NCI-H748 (cell line): ENCODE measurements around the gene ZNF485.
A peak's percentile ranks its signal among the peaks of the same experiment; 100 is the strongest.
"Not testable (repeated sequence)": the region's sequence is repeated elsewhere in the genome, so short reads cannot be mapped to it uniquely, and the experiment has no call there.

Experiments used
- DNase-seq: peaks from one replicate; lab custom pipeline; 2025; ENCODE audit not compliant: unreplicated experiment; lab: John Stamatoyannopoulos, UW

The ZNF485 gene

DNA sequence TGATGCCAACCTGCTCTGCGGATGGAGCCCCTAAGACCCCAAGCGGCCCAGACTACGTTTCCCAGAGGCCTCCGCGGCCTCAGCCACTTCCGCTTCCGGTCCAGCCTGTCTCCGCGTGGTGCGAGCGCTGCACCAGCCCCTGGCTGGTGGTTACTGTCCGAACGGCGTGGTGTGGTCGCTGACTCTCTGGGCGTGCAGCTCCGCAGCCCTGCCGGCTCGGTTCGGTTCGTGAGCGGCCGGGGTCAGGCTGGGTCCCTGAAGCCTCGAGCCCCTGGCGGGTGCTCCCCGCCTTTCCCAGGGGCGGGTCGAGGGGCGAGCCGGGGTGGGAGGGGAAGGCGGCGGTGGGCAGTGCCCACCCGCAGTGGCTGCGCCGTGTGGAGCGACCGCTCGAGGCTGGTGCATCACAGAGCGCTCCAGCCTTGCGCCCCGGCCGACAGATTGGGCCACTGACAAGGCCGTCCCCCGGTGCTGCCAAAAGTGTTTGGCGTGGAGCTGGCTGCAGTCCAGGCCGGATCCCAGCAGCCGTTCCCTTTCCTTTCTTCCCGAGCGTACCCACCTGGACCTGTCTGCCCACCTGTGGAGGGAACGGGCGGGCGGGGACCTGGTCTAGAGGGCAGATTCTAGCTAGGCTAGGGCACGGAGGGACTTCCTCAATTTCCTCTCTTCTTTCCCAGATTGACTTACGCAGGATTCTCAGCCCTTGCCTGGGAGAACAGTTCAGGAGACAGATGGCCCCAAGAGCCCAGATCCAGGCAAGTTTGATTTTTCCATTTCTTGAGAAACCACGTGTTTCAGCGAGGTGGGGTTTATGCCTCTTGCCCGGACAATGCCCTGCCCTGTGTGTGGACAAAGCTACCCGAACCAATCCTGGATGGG is at the start of gene ZNF485:
TSS of gene ZNF485 (plus strand) at position 116 of the 876 bp plus-strand sequence. CDS start at position 729, 613 bp downstream.
- DNase-seq = peak; percentile 75

DNA sequence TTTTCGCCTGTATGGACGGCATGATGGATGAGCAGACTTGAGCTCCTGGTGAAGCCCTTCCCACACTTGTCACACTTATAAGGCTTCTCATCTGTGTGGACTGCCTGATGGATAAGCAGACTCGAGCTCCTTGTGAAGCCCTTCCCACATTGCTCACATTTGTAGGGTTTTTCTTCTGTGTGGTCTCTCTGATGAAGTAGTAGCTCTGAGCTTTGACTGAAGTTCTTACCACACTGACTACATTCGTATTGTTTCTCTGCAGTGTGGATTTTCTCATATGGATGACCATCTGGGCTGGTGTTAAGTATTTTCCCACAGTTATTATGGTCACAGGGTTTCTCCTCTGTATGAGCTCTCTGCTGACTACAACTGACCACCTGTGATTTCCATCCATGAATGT is 49.0 kb upstream of the ZNF485 start:
- DNase-seq = no peak

GRCh38 chr10:43569681-43570080 is 36.6 kb upstream of the ZNF485 start:
- peak; percentile 30 for DNase-seq

DNA sequence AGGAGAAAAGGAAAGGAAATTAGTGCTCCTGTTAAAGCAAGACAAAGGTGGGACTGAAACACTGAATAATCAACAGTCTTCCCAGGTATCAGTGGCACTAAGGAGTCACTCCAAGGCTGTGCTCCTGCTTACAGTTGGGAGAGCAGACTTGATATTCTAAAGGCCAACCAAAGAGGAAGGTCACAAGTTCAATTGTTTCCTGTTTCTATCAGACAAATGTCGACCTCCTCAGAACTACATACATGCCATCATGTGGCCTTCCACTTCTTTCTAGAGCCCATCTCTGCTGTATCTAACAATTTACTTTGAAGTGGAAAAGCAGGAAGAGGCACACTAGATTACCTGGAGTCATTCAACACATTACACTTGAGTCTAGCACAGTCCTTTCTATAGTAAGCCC is 35.3 kb upstream of the ZNF485 start:
- DNase-seq = no peak

- DNase-seq = no peak
These were observed 32.8 kb upstream of the ZNF485 start for GRCh38 chr10:43573250-43574000.

DNA sequence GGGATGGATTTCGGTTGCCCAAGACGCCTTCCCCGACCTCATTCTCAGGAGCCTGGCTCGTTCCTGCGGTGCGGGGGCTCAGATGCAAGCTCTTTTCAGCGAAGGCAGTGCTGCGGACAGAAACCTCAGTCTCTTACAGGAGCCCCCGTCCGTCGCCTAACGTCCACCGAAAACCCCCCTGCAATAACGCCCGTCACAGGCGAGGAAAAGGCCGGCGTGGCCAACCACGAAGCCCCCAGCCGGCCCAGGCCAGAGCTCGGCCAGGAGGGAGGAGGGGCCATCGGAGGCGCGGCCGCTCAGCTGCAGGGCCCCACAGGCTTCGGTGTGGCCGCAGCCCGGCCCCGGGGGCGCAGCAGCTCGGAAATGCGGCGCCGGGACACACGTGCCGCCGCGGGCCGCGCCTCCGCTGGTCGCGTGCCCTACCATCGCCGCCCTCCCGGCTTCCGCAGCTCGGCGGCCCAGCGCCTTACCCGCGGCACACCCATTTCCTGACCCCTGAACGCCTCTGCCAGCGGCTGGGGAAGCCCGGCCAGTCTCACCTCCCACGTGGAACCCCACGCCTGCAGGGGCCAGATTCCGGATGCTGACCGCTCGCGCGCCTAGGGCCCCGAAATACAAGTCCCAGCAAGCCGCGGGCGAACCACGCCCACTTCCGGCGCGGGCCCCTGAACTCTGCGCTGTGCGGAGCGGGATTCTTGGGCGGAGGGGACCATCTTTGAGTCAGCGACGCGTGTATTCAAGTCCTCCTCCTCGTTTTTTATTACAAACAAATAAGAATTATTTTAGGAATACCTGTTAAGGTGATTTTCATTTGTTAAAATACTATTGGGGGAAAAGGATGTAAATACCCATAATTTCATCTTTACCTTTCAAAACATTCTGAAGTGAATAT is 32.0 kb upstream of the ZNF485 start, which contains the start of gene ZNF239:
TSS of gene ZNF239 (minus strand) at position 616 of the 892 bp plus-strand sequence. CDS start 16,537 bp downstream, outside the sequence.
- DNase-seq = peak; percentile 83

GRCh38 chr10:43574906-43575305 is 31.3 kb upstream of the ZNF485 start:
- DNase-seq = no peak

DNA sequence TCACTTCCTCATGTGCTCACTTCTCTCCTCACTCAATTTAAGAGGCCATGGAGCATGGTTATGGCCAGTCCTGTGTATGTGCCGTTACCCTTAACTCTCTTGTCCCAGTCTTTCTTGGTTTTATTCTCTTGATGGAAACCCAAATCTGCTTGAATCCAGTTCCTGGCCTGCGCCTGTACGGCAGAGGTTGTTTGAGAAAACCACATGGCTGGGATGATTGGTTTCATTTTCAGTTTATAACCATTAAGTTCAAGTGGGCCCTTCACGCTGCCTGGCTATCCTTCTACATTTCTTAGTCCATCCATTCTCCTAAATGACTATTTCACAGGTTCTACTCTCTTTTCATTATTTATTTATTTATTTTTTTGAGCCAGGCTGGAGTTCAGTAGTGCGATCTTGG is 30.2 kb upstream of the ZNF485 start:
- DNase-seq = no peak

GRCh38 chr10:43576580-43576979 is 29.7 kb upstream of the ZNF485 start:
- DNase-seq = no peak

DNA sequence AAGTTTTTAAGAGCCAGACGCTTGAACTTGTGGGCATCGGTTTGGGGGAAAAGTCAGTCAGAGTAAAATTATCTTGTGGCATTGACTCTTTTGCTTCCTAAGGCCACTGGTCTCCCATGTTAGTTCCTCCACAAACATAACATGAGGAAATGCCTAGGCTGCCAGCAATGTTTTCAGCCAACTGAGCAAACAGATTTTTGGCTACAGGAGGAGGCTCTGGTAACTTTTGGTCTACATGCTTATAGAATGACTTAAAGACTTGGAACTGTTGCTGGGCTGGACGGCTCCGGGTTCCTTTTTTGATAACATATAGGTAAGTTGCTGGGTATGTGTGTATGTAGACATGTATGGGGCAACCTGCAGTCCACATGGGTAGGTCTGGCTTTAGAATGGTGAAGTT is 22.2 kb upstream of the ZNF485 start:
- DNase-seq = no peak

- DNase-seq = no peak
These were observed 21.2 kb upstream of the ZNF485 start for GRCh38 chr10:43585046-43585445.

DNA sequence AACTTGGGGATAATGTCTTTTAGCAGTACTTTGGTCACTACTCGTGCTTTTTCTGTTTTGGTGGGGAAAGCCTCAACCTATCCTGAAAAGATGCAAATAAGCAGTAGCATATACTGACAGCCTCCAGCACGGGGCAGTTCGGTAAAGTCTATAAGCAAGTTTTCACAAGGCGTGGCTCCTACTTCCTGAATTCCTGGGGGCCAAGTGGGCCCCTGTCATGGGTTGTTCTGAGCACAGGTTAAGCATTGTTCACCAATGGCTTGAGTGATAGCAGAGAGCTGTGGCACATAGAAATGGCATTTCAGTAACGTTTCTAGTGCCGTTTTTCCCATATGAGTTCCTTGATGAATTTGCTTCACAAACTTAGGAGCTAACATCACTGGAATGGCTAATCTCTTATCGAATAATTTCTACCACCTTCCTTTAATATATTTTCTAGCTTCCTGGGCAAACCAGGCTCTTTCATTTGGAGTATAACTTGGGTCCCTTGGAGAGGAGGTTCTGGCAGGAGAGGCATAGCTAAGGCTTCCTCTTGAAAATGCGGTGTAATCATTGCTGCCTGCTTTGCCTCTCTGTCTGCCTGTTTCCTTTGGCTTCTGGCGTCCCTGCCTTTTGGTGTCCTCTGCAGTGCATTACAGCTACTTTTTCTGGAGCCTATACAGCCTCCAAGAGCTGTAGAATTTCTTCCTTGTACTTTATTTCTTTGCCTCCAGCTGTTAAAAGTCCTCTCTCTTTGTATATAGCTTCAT is 20.1 kb upstream of the ZNF485 start:
- DNase-seq = no peak

DNA sequence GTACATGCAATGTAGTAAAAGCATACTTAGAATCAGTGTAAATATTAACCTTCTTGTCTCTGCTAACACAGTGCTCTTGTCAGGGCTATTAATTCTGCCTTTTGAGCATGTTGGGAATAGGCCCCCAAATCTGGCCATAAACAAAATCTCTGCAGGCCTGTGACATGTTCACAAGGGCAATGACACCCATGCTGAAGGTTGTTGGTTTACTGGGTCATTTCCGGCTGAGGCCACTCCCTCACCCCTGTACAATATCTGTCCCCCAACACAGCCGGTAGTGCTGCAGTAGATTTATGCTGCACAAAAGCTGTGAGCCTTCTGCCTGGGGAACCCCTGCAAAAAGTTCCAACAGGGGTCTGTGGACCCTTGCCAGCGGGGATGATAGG is 19.5 kb upstream of the ZNF485 start:
- DNase-seq = not testable (repeated sequence)

GRCh38 chr10:43591303-43591904 is 14.8 kb upstream of the ZNF485 start:
- DNase-seq = no peak

DNA sequence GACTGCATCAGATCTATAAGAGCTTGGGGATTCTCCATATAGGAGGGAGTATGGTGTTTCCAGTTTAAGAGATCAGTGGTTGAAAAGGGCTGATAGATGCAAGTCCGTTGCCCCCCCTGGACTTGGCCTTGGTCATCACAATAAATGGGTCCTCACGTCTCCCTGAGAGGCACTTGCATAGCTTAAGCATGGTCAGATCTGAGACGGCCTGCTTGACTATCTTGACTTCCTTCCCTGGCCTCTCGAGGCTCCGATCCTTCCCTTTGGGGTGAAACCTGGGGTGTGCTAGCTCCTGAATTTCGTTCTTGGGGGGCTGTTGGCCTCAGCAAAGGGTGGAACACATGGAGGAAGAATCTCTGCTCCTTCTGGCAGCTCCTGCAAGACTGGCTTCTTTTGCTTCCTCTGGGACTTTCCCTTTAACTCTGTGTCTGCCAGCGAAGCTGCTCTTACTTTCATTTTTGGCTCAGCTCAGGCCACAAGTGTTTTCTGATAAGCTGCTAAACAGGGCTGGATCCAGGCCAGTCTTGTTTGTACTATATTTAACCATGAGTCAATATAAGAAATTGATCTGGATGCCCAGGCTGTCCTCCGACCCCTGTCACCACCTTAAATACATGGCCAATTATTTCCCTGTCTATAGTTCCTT is 11.2 kb upstream of the ZNF485 start:
- DNase-seq = no peak

DNA sequence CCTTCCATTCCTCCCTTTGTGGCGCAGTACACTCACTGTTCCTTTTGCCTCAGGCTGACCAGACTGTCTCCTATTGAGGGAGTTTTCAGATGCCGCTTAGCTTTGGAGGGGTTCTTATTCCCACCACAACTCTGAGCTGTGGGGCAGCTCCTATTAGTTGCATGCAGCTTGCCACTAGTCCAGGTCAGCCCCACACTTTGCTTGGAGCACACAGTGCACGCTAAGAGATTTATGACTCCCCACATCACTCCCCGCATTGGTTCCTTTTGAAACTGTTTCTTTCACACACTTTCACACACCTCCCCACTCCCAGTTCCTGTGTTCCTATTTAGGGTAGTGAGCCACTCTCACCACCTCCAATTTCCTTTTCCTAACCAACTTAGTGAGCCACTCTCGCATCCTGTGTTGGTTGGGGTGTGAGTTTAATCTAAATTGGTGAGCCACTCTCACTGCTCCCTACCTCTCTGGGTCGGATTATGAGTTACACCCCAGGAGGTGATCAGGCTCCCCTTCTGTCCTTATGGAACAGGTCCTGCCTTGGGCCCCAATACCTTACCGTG is 10.4 kb upstream of the ZNF485 start:
- no peak for DNase-seq

GRCh38 chr10:43596546-43596945 is 9.7 kb upstream of the ZNF485 start:
- no peak for DNase-seq

GRCh38 chr10:43598446-43598845 is 7.8 kb upstream of the ZNF485 start:
- DNase-seq = no peak

DNA sequence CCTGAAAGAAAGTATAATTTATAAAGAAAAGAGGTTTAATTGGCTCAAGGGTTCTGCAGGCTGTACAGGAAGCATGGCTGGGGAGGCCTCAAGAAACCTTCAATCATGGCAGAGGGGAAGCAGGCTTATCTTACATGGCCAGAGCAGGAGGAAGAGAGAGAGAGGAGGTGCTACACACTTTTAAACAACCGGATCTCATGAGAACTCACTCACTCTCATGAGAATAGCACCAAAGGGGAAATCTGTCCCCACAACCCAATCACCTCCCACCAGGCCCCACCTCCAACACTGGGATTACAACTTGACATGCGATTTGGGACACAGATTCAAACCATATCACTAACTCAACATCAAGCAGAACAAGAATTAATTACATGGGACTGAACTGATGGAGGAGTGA is 6.9 kb upstream of the ZNF485 start:
- no peak for DNase-seq
